Activated CD4-positive, alpha-beta T cell treated with anti-CD3 and anti-CD28 coated beads, Interleukin-2, Interleukin-6, amounts not matched to agents 100 ng/mL and 50 ng/mL, durations not matched to agents 16 hours and 8 hours (primary cell): Measurements from ENCODE around the gene CPAMD8.
"Not testable (repeated sequence)": the region's sequence is repeated elsewhere in the genome, so short reads cannot be mapped to it uniquely, and the experiment has no call there.

Source experiments
- DNase-seq: peaks from one replicate; pipeline ENCODE4 v3.0.0-alpha.2; 2020

CPAMD8 gene

DNA sequence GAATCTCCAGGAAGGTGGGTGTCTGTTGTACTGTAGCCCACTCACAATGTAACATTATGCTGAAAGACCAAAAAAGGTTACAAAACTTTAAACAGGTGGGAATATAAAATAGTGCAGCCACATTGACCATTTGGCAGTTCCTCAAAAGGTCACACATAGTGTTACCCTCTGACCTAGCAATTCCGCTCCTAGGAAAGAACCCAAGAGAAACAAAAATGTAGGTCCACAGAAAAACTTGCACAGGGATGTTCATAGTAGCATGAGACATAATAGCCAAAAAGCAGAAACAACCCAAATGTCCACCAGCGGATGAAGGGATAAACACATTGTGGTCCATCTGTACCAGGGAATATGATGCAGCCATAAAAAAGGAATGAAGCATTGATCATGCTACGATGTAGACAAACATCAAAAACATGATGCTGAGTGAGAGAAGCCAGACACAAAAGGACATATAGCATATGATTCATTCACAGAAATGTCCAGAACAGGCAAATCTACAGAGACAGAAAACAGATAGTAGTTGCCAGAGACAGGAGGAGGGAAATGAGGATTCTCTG lies 27.9 kb downstream of the CPAMD8 start:
- DNase-seq: no peak

- DNase-seq: not testable (repeated sequence)
These were observed 29.6 kb downstream of the CPAMD8 start for GRCh38 chr19:16996838-16997490.

- DNase-seq: no peak
These were observed 37.9 kb downstream of the CPAMD8 start for GRCh38 chr19:16988661-16989060.

GRCh38 chr19:16985403-16985802 lies 41.2 kb downstream of the CPAMD8 start:
- DNase-seq: no peak

DNA sequence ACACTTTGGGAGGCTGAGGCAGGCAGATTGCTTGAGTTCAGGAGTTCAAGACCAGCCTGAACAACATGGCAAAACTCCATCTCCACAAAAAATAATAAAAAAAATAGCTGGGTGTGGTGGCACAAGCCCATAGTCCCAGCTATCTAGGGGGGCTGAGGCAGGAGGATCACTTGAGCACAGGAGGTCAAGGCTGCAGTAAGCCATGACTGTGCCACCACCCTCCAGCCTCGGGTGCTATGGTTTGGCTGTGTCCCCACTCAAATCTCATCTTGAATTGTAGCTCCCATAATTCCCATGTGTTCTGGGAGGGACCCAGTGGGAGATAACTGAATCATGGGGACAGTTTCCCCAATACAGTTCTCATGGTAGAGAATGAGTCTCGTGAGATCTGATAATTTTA lies 44.0 kb downstream of the CPAMD8 start:
- not testable (repeated sequence) for DNase-seq

DNA sequence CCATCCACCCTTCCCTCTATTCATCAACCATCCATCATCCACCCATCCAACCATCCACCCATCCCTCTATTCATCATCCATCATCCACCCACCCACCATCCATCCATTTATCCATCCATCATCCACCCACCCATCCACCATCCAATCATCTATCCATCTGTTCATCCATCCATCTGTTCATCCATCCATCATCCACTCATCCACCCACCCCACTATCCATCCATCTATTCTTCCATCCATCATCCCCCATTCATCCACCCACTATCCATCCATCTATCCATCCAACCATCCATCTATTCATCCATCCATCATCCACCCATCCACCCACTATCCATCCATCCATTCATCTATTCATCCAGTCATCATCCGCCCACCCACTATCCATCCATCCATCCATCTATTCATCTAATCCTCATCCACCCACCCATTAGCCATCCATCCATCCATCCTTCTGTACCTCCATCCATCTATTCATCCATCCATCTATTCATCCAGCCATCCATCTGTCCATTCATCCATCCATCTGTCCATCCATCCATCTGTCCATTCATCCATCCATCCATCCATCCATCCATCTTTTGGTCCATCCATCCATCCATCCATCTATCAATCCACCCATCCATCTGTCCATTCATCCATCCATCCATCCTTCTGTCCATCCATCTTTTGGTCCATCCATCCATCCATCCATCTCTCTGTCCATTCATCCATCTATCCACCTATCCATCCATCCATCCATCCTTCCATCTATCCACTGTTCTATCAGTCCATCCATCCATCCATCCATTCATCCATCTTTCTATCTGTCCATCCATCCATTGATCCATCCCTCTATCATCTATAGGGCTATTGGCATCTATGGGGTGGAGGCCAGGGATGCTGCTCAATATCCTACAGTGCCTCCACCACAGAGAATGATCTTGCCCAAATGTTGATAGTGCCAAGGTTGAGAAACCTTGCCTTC lies 47.5 kb downstream of the CPAMD8 start:
- no peak for DNase-seq

DNA sequence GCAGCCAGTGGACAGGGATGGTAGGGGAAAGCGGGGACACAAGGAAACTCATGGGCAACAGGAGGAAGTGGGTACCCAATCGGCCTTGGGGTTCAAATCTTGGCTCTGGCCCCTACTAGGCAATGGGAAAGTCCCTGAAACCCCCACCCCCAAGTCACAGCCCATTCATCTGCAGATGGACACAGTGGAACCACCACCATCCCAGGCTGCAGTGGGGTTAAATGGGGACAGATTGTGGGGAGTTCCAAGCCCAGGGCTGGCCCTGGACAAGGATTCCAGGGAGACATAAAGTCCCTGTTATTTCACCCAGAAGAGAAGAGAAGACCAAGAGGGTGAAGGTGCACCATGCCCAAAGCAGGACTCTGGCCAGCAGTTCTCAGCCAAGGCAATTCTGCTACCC lies 48.5 kb downstream of the CPAMD8 start:
- no peak for DNase-seq

DNA sequence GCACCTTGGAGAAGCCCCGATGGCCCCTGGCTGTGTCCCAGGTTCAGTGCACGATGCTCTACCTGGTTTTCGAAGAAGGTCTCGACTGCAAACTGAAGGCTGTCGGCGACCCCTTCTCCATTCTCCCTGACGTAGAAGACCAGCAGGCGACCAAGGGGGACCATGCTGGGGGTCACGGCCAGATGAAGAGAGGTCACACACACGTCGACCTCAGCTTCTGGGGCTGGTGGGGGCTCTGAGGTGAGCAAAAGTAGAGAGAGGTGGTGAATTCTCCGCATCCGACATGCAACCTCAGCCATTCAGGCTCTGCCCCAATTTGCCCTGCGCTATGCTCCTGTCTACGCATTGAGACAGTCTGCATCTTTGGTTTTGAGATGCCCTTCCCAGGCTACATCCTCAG lies 49.3 kb downstream of the CPAMD8 start:
- no peak for DNase-seq

DNA sequence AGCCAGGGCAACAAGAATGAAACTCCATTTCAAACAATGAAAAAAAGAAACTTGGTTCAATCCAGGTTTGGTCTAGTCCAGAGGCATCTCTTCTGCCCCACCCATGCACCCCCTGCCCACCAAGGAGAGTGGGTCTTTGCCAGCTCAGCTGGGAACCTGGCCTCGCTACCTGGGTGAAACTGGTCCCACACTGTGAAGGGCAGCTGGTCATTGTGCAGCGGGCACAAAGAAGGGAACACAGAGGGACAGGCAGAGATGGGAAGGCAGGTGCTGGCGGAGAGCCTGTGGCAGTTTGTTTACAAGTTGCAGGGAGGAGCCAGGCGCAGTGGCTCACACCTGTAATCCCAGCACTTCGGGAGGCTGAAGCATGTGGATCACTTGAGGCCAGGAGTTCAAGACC lies 50.2 kb downstream of the CPAMD8 start:
- DNase-seq: no peak

GRCh38 chr19:16970821-16971220 lies 55.8 kb downstream of the CPAMD8 start:
- no peak for DNase-seq

DNA sequence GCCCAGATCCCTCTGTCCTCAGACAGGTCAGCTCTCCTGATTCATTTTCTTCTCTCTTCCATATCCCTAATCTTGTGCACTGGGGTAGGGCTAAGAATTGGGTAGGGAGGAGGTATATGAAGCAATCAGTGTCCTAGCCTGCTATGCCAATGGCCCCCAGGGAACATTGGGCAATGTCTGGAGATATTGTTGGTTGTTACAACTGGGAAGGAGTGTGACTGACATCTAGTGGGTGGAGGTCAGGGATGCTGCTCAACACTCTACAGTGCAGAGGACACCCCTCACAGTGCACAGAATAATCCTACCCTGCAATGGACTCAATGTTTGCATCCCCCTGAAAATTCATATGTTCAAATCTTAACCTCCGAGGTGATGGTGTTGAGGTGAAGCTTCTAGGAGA lies 57.5 kb downstream of the CPAMD8 start:
- DNase-seq: no peak

- DNase-seq: not testable (repeated sequence)
These were observed 65.4 kb downstream of the CPAMD8 start for GRCh38 chr19:16960996-16961822.

GRCh38 chr19:16958277-16958676 lies 68.3 kb downstream of the CPAMD8 start:
- DNase-seq: not testable (repeated sequence)

GRCh38 chr19:16957855-16958254 lies 68.8 kb downstream of the CPAMD8 start:
- DNase-seq: no peak

- no peak for DNase-seq
These were observed 69.4 kb downstream of the CPAMD8 start for GRCh38 chr19:16957151-16957701.

- no peak for DNase-seq
These were observed 71.4 kb downstream of the CPAMD8 start for GRCh38 chr19:16955161-16955560.

- no peak for DNase-seq
These were observed 74.6 kb downstream of the CPAMD8 start for GRCh38 chr19:16952046-16952445.

DNA sequence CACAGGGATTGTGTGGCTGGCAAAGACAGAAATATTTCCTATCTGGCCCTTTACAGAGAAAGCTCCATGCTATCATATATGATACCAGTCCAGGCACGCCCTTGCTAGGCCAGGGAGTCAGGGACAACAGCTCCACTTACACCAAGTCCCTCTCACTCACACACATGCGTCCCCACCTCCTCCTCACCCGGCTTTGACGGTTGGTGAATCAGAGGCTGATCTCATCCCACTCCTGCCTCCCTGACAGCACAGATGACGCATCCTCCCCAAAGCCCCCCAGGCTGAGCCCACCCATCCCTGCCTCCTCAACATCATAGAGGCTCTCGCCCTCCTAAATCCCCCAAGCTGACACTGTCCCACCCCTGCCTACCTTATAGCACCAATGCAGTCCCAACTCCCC lies 75.1 kb downstream of the CPAMD8 start:
- DNase-seq: no peak

DNA sequence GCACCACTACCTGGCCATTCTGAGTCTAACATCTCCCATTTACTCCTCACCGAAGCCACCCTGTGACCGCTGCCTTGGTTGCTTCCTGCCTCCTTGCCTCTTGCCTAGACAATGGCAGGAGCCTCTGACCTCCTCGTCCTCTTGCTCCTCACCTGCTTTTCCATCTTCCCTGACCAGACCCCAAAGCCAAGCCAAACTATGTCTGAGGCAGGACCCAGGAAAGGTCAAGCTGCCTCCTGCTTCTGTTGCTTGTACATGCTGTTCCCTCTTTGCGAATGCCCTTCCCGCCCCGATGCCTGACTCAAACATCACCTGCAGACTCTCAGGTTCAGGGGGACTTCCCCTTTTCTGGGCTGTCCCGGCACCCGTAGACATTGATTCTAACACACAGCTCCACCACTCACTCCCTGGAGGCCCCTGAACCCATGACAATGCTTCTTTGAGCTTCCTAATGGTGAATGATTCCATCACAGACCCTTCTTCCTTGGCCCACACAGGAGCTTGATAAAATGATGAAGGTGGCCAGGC lies 77.0 kb downstream of the CPAMD8 start:
- no peak for DNase-seq

DNA sequence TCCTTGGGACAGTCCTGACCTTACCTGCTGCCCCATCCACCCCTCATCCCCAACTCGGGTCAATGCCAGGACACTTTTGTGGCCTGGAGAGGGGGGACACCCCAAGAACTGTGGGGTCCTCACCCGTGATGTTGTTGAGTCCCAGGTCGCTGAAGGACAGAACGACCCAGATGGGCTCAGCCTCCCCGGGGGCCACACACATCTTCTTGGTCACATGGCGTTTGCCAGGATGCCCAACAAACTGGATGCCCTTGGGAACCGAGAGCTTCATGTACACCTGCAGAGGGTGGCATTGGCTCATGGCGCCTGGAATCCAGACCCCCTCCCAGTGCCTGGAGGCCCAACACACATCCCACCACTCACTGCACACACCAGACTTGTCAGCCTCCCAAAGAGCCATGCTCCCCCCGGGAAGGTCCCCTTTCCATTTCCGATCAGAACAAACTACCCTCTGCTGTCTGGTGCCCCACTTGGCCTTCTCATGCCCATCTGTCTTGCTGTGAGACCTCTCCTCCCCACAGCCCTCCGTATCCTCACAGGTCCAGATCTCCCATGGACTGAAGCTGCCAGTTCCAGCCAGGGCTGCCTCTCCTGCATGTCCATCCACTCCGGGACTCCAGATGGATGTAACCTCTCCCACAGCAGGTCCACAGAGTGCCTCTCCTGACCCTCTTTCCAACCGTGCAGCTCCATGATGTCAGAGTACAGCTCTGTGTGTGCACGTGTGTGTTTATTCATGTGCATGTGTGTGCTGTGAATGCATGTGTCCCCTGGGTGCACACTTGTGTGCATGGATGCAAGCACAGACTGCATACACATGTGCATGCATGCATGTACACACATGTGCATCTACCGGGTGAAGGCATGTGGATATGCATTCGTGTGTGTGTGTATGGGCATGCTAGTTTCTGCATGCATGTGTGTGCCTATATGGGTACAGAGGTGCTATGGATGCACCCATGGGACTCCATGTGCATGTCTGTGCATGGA lies 79.4 kb downstream of the CPAMD8 start:
- no peak for DNase-seq
